Activated CD4-positive, alpha-beta T cell treated with anti-CD3 and anti-CD28 coated beads for 1 hour (primary cell): Measurements from ENCODE around the gene MYO18A.

Experiments
- DNase-seq: peaks from one replicate; pipeline ENCODE4 v3.0.0-alpha.2; 2020

The MYO18A gene

GRCh38 chr17:29045734-29046472 is 134.3 kb downstream of the MYO18A start:
- no peak for DNase-seq

- DNase-seq = no peak
Measured at GRCh38 chr17:29045026-29045425, 135.2 kb downstream of the MYO18A start.

GRCh38 chr17:29043539-29044145 is 136.6 kb downstream of the MYO18A start:
- DNase-seq = no peak

- no peak for DNase-seq
Measured at GRCh38 chr17:29042679-29043538, 137.3 kb downstream of the MYO18A start, which contains the start of gene PIPOX. Gene PIPOX, plus strand, starts transcription at chr17:29043141. Its CDS starts 85 bp downstream, at chr17:29043226.

- DNase-seq = no peak
Measured at GRCh38 chr17:29042026-29042678, 138.0 kb downstream of the MYO18A start.

GRCh38 chr17:29041571-29041970 is 138.6 kb downstream of the MYO18A start:
- no peak for DNase-seq

GRCh38 chr17:29041091-29041490 is 139.1 kb downstream of the MYO18A start:
- no peak for DNase-seq

- DNase-seq = no peak
Measured at GRCh38 chr17:29039764-29040598, 140.2 kb downstream of the MYO18A start.

GRCh38 chr17:29038085-29038795 is 142.0 kb downstream of the MYO18A start:
- DNase-seq = no peak

GRCh38 chr17:29037739-29038084 is 142.5 kb downstream of the MYO18A start:
- no peak for DNase-seq

- DNase-seq = no peak
Measured at GRCh38 chr17:29036584-29036983, 143.6 kb downstream of the MYO18A start.

GRCh38 chr17:29034510-29034909 is 145.7 kb downstream of the MYO18A start:
- DNase-seq = no peak

GRCh38 chr17:29032857-29033197 is 147.4 kb downstream of the MYO18A start:
- no peak for DNase-seq

- DNase-seq = no peak
Measured at GRCh38 chr17:29032013-29032856, 148.0 kb downstream of the MYO18A start.

GRCh38 chr17:29031488-29031887 is 148.7 kb downstream of the MYO18A start:
- no peak for DNase-seq

GRCh38 chr17:29024316-29024952 is 155.8 kb downstream of the MYO18A start:
- DNase-seq = no peak

GRCh38 chr17:29022074-29022473 is 158.1 kb downstream of the MYO18A start:
- no peak for DNase-seq

GRCh38 chr17:29021226-29021625 is 159.0 kb downstream of the MYO18A start:
- DNase-seq = no peak
